SU-DHL-6 (cell line): ENCODE measurements around the gene SPTBN1.

ENCODE experiments used
- CTCF ChIP-seq: fragments of 200-600 bp; sonication (generic); IDR thresholded peaks from one replicate; pipeline ENCODE4 v1.5.1; 2017; ENCODE audit warnings: antibody characterized with exemption, mild to moderate bottlenecking, low read length, moderate library complexity; ENCODE audit not compliant: insufficient read depth, poor library complexity, severe bottlenecking
- EZH2phosphoT487 ChIP-seq: fragments of 200-600 bp; sonication (generic), shearing (Covaris generic); conservative IDR thresholded peaks from 2 replicates; pipeline ENCODE4 v1.6.1; 2018; ENCODE audit warnings: mild to moderate bottlenecking, antibody characterized with exemption, low read length, moderate library complexity, mixed read lengths

DNA sequence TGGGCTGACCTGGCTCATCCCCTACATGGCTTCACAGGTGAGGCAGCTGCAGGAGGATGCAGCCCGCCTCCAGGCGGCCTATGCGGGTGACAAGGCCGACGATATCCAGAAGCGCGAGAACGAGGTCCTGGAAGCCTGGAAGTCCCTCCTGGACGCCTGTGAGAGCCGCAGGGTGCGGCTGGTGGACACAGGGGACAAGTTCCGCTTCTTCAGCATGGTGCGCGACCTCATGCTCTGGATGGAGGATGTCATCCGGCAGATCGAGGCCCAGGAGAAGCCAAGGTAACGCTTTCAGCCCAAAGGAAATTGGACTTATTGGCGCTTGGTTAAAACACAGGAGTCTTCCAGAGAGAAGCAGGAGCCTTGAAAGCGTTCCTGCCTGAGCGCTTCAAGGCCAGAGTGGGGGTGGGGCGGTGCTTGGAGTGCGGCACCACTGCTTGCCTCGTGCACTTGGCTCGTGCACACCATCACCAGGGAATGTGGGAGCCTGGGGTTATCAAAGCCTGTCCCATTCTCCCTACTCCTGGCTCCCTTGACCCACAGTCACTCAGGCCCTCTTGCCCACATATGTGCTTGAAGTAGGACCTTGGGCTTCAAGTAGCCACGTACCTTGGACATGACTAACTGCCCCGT lies 197.6 kb downstream of the SPTBN1 start:
- TF ChIP-seq CTCF (no peak), EZH2phosphoT487 (no peak)
